B cell (primary cell): ENCODE results near the gene PUDP. TPM values are rescaled to one million over a fixed set of nuclear protein-coding genes. Genes with fewer than 3 reads are reported as not detected.

ENCODE experiments used
- ATAC-seq: fragments of 200-7000 bp; cut with Tn5 transposase; one replicate; pipeline ENCODE4 v1.10.0; 2021; ENCODE audit warnings: low read depth, mild to moderate bottlenecking, moderate number of reproducible peaks, moderate library complexity
- CTCF ChIA-PET: fragments of 350-600 bp; sonication (Branson Sonifier 250); formaldehyde crosslinking; loops from one replicate; lab custom pipeline; 2021; ENCODE audit warnings: antibody characterized with exemption, inconsistent platforms; lab: Charles Lee
- POLR2A ChIA-PET: fragments of 350-600 bp; sonication (Branson Sonifier 250); formaldehyde crosslinking; loops from one replicate; lab custom pipeline; 2021; ENCODE audit warnings: antibody characterized with exemption; lab: Charles Lee
- DNase-seq: peaks from one replicate; pipeline ENCODE4 v3.0.0; 2013
- H2AFZ ChIP-seq: 2 replicates; pipeline ENCODE4 v1.6.1; 2012; ENCODE audit warnings: mild to moderate bottlenecking, low read depth, low read length; ENCODE audit not compliant: insufficient read depth, poor library complexity, severe bottlenecking
- H3K27ac ChIP-seq, 2 donors: 1 replicate in 1 of 2; 2 replicates in 1 of 2; pipeline ENCODE4 v1.5.1; 2012 to 2013; ENCODE audit warnings: low read length in 2 of 2, mild to moderate bottlenecking in 2 of 2, moderate library complexity in 1 of 2
- H3K27me3 ChIP-seq, 4 experiments: fragments of 200-600 bp in 1 of 4; sonication (generic) in 1 of 4; replicated peaks in 1 of 4; 1 replicate in 2 of 4; 2 replicates in 2 of 4; pipeline versions ENCODE4 v1.6.1 to v1.7.0; 2013 to 2016; ENCODE audit warnings: low read length in 3 of 4, mild to moderate bottlenecking in 2 of 4, mixed read lengths in 1 of 4, moderate library complexity in 1 of 4; ENCODE audit not compliant: insufficient read depth in 4 of 4, control insufficient read depth in 3 of 4; ENCODE audit errors: control extremely low read depth in 1 of 4
- H3K36me3 ChIP-seq, 2 experiments: replicated peaks in 1 of 2; 1 replicate in 1 of 2; 2 replicates in 1 of 2; pipeline versions ENCODE4 v1.6.1 to v1.7.1; 2013; ENCODE audit warnings: low read length in 1 of 2; ENCODE audit not compliant: insufficient read depth in 2 of 2, control insufficient read depth in 1 of 2; ENCODE audit errors: control extremely low read depth in 1 of 2, extremely low read depth in 1 of 2
- H3K4me1 ChIP-seq, 2 donors: fragments of 200-600 bp in 1 of 2; sonication (generic) in 1 of 2; 1 replicate in 1 of 2; 2 replicates in 1 of 2; pipeline versions ENCODE4 v1.5.1 to v1.6.1; 2013 to 2017; ENCODE audit warnings: low read length in 2 of 2; ENCODE audit not compliant: control insufficient read depth in 2 of 2, insufficient read depth in 2 of 2
- H3K4me2 ChIP-seq: replicated peaks from 2 replicates; pipeline ENCODE3; 2012; ENCODE audit warnings: mild to moderate bottlenecking, low read depth, low read length; ENCODE audit not compliant: poor library complexity, severe bottlenecking
- H3K4me3 ChIP-seq, 5 experiments: fragments of 200-600 bp in 1 of 5; sonication (generic) in 1 of 5; 1 replicate in 3 of 5; 2 replicates in 2 of 5; pipeline versions ENCODE4 v1.5.1 to v1.7.0; 2011 to 2016; ENCODE audit warnings: low read length in 4 of 5, mild to moderate bottlenecking in 4 of 5, low read depth in 2 of 5, control low read depth in 1 of 5, moderate library complexity in 1 of 5; ENCODE audit not compliant: insufficient read depth in 1 of 5; ENCODE audit errors: control extremely low read depth in 1 of 5, extremely low read depth in 1 of 5
- H3K79me2 ChIP-seq: fragments of 200-600 bp; sonication (generic); one replicate; pipeline ENCODE4 v1.6.0; 2016; ENCODE audit warnings: low read length; ENCODE audit not compliant: control insufficient read depth, insufficient read depth
- H3K9ac ChIP-seq: fragments of 200-600 bp; sonication (generic); 2 replicates; pipeline ENCODE4 v1.6.1; 2017; ENCODE audit warnings: mild to moderate bottlenecking, low read length, moderate library complexity
- H3K9me3 ChIP-seq, 3 donors: one replicate each; pipeline versions ENCODE4 v1.6.1 to v1.7.1; 2013; ENCODE audit warnings: low read length in 2 of 3; ENCODE audit not compliant: control insufficient read depth in 2 of 3, insufficient read depth in 1 of 3; ENCODE audit errors: control extremely low read depth in 1 of 3
- H4K20me1 ChIP-seq: 2 replicates; pipeline ENCODE4 v1.6.0; 2012; ENCODE audit warnings: mild to moderate bottlenecking, low read length; ENCODE audit not compliant: insufficient read depth, control insufficient read depth, poor library complexity, severe bottlenecking
- H3K27ac Mint-ChIP-seq: one replicate; pipeline ENCODE4 v1.8.0; 2021; ENCODE audit warnings: mixed read lengths
- H3K27me3 Mint-ChIP-seq: one replicate; pipeline ENCODE4 v1.8.0; 2021; ENCODE audit warnings: mixed read lengths
- H3K4me1 Mint-ChIP-seq: one replicate; pipeline ENCODE4 v1.8.0; 2021; ENCODE audit warnings: mixed read lengths
- H3K4me3 Mint-ChIP-seq: one replicate; pipeline ENCODE4 v1.8.0; 2021; ENCODE audit warnings: mixed read lengths
- H3K9me3 Mint-ChIP-seq: one replicate; pipeline ENCODE4 v1.8.0; 2022; ENCODE audit warnings: mixed read lengths; ENCODE audit not compliant: insufficient read depth
- CTCF ChIP-seq: fragments of 200-600 bp; IDR thresholded peaks from one replicate; pipeline ENCODE4 v1.8.0; 2022; ENCODE audit warnings: antibody characterized with exemption, mild to moderate bottlenecking
- EZH2 ChIP-seq: IDR thresholded peaks from 2 replicates; pipeline ENCODE4 v1.6.1; 2012; ENCODE audit warnings: borderline replicate concordance, low read depth, mild to moderate bottlenecking, moderate library complexity, low read length; ENCODE audit not compliant: insufficient read depth, poor library complexity, severe bottlenecking
- WGBS: methylation state at CpG from one replicate; pipeline ENCODE4 v1.1.5; 2013; ENCODE audit warnings: missing lambda C conversion rate; ENCODE audit not compliant: insufficient coverage; 5-methylcytosine and 5-hydroxymethylcytosine counted together
- intact Hi-C: fragments of 100-400 bp; cut with micrococcal nuclease; formaldehyde crosslinking; loops from one replicate; pipeline ENCODE4 v1.10.0; 2022
- polyA plus RNA-seq: library from polyadenylated mRNA; depleted of rRNA; stranded (reverse); fragments of >200 nt; gene quantifications from 2 replicates; pipeline ENCODE4 v1.2.3, GENCODE V29; 2012
- total RNA-seq, 2 donors: library from RNA; stranded (reverse); fragments of 120-200 nt in 1 of 2; gene quantifications; 1 replicate in 1 of 2; 2 replicates in 1 of 2; pipeline versions ENCODE4 v1.2.3 to v1.2.4, GENCODE V29; 2013 to 2022

The PUDP gene
- total and polyA plus RNA-seq, 2 donors (not counting 1 experiment from before 2014, with no cell fraction given) = 12.8 to 14.1 TPM

- Histone ChIP-seq H4K20me1 (no peaks in the 10 kb centered on the region), H3K9ac (no peak overlapping the region), H3K4me2 (no peak overlapping the region), H3K27ac (no peak overlapping the region), H3K79me2 (no peaks in the 10 kb centered on the region), H2AFZ (no peak overlapping the region), H3K4me3 (no peak overlapping the region), H3K4me1 (no peaks in the 10 kb centered on the region), H3K27me3 (no peaks in the 10 kb centered on the region), H3K9me3 (no peaks in the 10 kb centered on the region), H3K36me3 (no peaks in the 10 kb centered on the region)
- ChIA-PET POLR2A (no interaction called here), CTCF (interaction anchor here (1.4 kb wide), 1 partner anchor 8 kb away, joined by 3 read pairs; no protein-coding TSS in a partner anchor)
- TF ChIP-seq CTCF (no peak), EZH2 (no peak)
- H3K27me3 Mint-ChIP-seq = no peaks in the 10 kb centered on the region
- H3K27ac Mint-ChIP-seq = no peak overlapping the region
- DNase-seq (no peak), ATAC-seq (no peak)
- intact Hi-C loops = no loop called here
- peaks cover 2% of the 10 kb centered on the region for H3K4me1 Mint-ChIP-seq
- H3K4me3 Mint-ChIP-seq = no peak overlapping the region
- WGBS = no CpG with 5 or more reads among the region's 2 CpGs
- no peaks in the 10 kb centered on the region for H3K9me3 Mint-ChIP-seq
These were observed 42.2 kb upstream of the PUDP start for GRCh38 chrX:7190157-7190556.

DNA sequence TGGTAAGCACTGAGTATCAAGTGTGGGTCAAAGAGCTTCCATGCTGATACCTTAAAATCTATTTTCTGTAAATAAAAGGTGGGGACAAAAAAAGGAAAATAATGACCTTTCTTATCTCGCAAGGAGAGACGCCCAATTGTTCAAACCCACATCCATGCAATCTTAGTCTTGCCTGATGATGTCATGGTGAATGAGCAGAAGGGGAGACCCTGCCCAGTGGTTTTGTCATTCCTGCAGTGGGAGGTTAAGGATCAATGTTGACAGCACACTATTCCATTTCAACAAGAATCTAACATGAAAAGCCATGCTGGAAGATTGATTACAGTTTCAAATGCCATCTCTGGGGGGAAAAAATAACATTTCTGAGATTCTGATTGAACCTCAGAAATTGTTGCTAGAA, 40.7 kb upstream of the PUDP start:
- Mint-ChIP-seq H3K27ac (no peak overlapping the region), H3K27me3 (no peaks in the 10 kb centered on the region), H3K4me1 (peaks cover 2% of the 10 kb centered on the region), H3K4me3 (no peak overlapping the region), H3K9me3 (no peaks in the 10 kb centered on the region)
- no peaks in the 10 kb centered on the region for H3K9me3 ChIP-seq
- H3K79me2 ChIP-seq = no peaks in the 10 kb centered on the region
- no peak overlapping the region for H3K27ac ChIP-seq
- intact Hi-C loops = no loop called here
- H2AFZ ChIP-seq = no peak overlapping the region
- DNase-seq (no peak), ATAC-seq (no peak)
- no peaks in the 10 kb centered on the region for H3K27me3 ChIP-seq
- ChIA-PET CTCF (no interaction called here), POLR2A (no interaction called here)
- WGBS = no CpG with 5 or more reads among the region's 2 CpGs
- no peak overlapping the region for H3K4me2 ChIP-seq
- no peak overlapping the region for H3K9ac ChIP-seq
- H3K36me3 ChIP-seq = no peaks in the 10 kb centered on the region
- no peak overlapping the region for H3K4me3 ChIP-seq
- H4K20me1 ChIP-seq = no peaks in the 10 kb centered on the region
- no peaks in the 10 kb centered on the region for H3K4me1 ChIP-seq
- no peak for TF ChIP-seq EZH2
- TF ChIP-seq CTCF = no peak
